ENCODE data around the gene RUNDC3A.

GRCh38 chr17:44282264-44282663 lies 26.1 kb upstream of the RUNDC3A start:
- TF ChIP-seq, protein P1, sequence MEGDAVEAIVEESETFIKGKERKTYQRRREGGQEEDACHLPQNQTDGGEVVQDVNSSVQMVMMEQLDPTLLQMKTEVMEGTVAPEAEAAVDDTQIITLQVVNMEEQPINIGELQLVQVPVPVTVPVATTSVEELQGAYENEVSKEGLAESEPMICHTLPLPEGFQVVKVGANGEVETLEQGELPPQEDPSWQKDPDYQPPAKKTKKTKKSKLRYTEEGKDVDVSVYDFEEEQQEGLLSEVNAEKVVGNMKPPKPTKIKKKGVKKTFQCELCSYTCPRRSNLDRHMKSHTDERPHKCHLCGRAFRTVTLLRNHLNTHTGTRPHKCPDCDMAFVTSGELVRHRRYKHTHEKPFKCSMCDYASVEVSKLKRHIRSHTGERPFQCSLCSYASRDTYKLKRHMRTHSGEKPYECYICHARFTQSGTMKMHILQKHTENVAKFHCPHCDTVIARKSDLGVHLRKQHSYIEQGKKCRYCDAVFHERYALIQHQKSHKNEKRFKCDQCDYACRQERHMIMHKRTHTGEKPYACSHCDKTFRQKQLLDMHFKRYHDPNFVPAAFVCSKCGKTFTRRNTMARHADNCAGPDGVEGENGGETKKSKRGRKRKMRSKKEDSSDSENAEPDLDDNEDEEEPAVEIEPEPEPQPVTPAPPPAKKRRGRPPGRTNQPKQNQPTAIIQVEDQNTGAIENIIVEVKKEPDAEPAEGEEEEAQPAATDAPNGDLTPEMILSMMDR (IDR thresholded peaks at IDR 0.05), result no peak
- no peak for TF ChIP-seq POLR2AphosphoS5 (IDR thresholded peaks at IDR 0.05; ENCODE audit: low read depth, low read length)
- TF ChIP-seq REST (IDR thresholded peaks at IDR 0.05; ENCODE audit: insufficient read depth in 1 of 2, low read depth in 2 of 2, low read length in 1 of 2), result no peak
- no peak for TF ChIP-seq TCF7L2 (IDR thresholded peaks at IDR 0.05; ENCODE audit: low read depth, low read length)
- no peak for TF ChIP-seq SIN3A (IDR thresholded peaks at IDR 0.05; ENCODE audit: borderline replicate concordance, insufficient read depth, low read depth, low read length)

All from Panc1 (cell line).